Glomerular visceral epithelial cell (primary cell): Measurements from ENCODE around the gene NFATC2.
A peak's percentile ranks its signal among the peaks of the same experiment; 100 is the strongest.

Source experiments
- DNase-seq: peaks from one replicate; pipeline ENCODE4 v3.0.0-alpha.2; 2016; ENCODE audit errors: extremely low spot score

NFATC2 gene

DNA sequence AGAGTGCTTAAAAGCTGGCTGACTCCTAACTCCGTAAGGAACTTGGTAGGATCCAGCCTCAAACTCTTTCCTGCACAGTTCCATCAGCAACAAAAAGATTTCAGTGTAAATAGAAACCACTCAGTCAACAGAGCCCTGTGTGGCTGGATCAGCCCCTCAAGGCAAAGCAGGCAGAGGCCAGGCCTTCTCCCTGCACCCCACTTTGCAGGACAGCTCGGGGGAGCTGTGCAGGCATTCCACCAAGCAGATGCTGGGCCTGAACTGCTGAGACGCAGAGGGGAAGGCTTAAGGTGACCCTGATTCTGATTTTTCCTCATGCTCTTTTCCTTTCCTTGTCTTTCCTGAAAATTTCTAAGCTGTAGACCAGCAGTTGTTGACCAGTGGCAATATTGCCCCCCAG lies 91.5 kb downstream of the NFATC2 start:
- DNase-seq: no peak

DNA sequence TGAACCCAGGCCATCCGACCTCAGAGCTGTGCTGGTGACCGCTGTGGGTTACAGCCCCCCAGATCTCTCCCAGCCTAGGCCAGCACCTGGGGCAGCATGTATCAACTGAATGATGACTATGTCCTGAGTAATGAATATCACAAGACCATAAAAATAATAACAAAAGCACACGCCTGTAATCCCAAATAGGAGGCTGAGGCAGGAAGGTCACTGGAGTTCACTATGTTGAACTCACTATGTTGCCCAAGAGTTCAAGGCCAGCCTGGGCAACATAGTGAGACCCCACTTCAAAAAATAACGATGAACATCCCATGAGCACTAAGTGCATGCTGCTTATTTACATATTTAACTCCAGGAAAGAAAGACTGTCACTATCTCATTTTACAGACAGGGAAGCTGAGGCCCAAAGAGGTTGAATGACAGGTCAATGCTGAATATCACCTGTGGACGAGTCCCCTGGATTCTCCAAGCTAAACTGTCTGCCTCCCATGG lies 92.3 kb downstream of the NFATC2 start:
- DNase-seq: no peak

DNA sequence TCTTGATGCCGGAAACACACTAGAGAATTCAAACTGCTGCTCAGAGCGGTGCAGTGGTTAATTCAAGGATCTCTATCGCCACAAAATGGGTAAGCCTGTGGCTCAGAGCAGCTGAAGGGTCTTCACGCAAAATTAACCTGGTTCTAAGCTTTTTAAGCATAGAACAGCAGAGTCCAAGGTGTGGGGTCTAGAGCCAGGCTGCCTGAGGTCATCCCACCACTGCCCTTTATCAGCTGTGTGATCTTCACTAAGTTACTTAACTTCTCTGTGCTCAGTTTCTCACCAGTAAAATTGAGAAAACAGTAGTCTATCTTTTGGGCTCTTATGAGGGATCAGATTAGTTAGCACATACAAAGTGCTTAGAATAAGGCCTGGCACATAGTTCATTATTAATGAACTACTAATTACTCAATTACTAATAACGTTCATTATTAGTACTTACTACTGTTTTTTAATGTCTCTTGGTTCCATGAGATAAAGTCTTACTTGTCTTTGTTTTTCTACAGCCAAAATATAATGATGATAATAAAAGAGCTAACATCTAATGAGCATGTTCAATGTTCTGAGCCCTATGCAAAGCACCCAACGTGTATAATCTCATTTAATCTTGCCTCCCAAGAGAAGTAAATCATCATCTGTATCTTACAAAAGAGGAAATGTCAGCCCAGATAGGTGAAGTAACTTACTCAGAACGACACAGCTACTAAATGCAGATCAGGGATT lies 92.9 kb downstream of the NFATC2 start:
- DNase-seq: no peak

DNA sequence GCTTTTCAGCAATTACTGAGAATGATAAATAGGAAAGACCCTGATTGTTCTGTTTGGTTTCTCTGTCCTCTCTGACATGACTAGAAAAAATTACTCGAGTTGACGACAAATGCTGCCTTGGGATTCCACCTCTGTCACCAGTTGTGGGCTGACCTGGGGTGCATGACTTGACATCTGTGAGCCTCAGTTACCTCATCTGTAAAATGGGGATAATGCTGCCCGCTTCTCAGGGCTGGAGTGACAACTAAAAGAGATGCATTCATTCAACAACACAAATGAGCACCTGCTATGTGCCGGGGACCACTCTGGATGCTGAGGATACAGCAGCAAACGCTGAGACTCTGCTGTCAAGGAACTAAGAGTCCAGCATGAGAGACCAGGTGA lies 94.8 kb downstream of the NFATC2 start:
- DNase-seq: no peak

DNA sequence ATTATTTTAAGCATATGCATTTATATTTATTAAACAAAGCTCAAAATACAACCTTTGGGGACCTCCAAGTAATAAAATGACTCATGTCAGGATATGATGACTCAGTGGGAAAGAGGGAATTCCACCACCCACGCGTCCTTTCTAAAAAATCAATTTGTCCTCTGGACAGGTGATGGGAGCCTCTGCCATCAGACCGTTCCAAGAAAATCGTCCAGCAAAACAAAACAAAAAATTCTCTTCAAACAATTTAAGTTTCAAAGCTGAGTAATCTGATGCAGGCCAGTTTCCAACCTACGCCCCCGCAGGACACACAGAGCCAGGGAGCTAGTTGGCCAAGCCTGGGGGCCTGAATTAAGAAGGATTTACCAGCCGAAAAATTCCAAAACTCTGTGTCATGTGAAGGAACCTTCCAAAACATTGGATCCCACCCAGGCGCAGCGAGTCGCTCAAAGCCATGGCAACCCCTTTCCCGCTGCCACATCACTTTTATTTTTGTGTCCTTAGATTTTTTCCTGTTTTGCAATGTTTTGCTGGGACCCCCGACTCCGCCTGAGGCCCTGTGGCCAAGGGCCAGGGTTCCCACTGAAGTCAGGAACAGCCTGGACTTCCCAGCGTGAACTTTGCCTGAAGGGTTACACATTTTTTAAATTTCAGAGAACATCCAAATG lies 95.3 kb downstream of the NFATC2 start:
- peak; percentile 93 for DNase-seq

DNA sequence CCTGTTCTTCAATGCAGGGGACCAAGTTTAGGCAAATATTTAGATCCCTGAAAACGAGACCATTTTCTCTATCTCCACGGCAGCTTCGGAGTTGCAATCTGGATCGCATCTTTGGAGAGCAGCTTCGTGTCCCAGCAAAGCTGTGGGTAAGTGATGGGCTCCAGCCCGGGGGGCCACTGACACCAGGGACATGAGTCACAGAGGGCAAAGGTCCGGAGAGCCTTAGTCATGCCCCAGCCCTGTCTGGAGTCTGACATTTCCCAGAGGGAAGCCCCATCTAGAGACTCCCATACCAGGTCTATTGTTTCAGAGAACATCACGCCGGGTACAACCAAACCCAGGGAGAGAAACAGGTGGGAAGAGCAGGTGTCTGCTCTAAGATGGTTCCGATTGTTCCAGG lies 95.9 kb downstream of the NFATC2 start:
- DNase-seq: peak; percentile 93

DNA sequence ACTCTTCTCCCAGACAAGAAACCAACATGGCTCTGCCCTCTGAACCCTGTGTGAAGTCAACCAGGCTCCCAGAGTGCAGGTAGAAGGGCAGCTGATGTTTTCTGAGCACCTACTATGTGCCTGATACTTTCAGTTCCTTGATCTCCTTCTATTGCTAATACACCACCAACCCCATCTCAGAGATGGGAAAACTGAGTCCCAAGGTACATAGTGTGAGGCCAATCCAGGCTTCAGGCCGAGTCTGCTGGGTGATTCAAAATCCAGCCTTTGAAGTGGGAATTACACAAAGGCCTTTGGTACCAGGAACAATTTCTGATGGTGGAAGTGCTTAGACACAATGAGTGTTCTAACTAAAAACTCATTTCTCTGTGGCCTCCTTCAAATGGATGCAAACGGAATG lies 96.3 kb downstream of the NFATC2 start:
- no peak for DNase-seq

DNA sequence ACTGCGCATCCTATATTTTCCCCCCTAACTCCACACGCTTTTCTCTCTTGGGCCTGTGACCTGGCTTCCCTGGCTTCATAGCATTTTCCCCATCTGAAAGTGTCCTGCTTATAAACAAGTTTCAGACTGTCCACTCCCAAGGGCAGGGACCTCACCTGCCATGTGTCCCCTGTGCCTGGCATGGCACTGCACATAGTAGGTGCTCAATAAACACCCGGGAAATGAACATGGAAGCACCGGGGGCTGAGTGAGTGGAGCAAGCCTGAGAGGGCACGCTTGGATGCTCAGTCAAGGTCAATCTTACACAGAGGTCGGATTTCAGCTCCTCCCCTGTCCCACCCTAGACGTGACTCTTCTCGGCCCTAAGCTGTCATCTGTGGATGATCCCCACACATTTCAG lies 96.9 kb downstream of the NFATC2 start:
- DNase-seq: no peak

DNA sequence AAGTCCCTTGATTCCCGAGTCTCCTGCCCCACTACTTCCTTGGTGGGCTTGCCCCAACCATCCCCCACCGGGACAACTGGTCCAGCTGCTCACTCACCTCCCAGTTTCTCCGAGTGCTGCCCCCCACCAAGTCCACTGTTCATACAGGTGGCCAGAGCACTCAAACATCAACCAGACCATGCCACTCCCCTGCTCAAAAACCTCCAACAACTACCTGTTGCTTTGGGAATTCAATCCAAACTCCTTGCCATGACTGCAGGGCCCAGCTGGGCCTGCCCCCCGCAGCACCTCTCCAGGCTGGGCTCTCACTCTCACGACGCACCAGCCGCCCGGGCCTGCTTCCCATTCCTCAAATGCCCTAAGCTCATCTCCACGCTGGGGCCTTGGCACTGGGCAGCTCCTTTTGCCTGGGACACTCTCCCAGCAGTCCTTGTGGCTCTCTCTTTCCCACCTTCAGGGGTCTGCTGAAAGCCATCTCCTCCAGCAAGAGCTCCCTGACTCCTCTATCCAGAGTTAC lies 97.5 kb downstream of the NFATC2 start:
- no peak for DNase-seq

DNA sequence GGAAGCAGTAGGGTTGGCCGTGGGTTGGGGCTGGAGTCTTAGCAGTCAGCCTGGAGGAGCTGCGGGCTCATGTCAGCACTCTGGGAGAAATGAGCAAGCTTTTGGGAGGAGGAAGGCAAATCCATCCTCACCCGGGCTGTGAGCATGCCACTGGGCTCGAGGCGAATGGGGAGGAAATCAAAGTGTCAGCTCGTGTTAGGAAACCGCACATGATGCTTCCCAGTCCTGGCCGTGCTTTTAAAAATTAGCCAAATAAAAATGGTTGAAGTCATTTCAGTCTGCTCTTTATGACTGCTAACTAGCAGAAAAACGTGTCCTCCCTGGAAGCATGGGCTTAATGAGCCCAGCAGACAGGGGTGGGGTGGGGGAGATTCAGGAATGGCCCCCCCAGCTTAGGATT lies 98.1 kb downstream of the NFATC2 start:
- no peak for DNase-seq

DNA sequence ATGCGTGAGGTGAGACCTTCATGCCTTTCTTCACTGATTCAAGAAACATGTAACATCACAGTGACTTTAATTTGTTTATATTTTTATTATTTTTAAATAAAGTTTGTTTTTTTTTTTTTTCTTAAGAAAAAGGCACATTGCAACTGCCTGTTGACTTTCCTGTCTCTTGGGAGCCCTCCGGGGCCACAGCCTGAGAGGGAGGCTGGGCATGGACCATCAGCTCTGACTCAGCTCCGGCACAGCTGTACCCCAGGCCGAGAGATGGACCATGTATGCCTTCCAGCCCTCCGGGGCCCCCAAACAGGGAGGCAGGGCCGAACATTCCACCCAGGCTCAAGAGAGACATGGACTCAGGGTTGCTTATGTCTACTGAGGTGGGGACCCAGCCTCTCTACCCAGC lies 99.9 kb downstream of the NFATC2 start:
- DNase-seq: no peak

DNA sequence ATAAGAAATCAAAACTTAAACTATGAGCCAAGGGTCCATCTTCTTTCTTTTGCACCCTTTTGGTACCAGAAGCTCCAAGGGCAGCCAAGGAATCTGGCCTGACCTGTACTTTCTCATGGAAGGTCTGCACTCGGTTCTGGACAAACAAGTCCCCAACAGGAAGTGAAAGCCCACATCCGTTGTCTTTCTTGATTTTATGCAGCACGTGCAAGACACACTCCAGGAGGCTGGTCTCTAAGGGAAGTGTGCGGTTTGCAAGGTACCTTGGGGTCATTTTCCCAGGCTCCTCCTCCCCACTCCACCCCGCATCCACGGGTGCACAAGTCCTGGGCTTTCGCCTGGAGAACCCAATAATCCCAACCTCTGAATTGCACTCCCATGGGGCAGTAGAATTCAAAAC lies 101.9 kb downstream of the NFATC2 start:
- DNase-seq: no peak

DNA sequence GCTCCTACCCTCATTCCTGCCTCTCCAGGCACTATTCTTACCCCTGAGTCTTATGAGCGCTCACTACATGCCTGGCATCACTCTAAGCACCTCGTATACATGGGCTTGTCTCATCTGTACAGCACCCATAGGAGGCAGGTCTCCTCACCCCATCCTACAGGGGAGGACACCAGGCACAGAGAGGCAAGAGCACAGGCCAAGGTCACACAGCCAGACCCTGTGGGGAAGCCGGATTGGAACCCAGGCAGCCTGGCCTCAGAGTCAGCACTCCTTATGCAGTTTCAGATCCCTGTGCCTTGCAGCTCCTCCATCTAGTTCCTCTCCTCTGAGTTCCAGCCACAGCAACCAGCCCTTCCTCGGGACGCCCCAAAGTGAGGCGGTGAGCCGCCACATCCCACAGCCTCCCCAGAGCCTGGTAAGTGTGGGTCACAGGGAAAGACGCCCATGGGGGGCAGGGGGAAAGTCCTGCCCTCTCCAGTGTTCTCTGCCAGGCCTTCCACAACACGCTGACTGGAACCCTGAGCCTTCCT lies 103.3 kb downstream of the NFATC2 start:
- no peak for DNase-seq

DNA sequence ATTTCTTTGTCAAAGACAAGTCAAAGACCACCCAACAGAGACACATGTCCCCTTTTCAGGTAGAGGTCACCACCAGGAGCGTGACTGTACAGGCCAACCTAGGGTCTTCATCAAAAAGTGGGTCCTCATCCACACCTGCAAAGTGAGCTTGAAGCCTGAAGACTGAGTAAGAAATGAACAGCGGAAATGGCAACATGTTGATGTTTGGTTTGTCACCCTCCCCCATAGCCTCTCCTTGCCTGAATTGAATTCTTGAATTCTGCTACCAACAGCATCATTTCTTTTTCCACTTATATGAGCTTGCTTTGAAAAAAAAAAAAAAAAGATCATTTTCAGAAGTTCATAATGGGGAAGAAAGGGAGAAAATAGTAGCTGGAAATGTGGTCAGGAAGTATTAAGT lies 104.4 kb downstream of the NFATC2 start:
- DNase-seq: no peak

DNA sequence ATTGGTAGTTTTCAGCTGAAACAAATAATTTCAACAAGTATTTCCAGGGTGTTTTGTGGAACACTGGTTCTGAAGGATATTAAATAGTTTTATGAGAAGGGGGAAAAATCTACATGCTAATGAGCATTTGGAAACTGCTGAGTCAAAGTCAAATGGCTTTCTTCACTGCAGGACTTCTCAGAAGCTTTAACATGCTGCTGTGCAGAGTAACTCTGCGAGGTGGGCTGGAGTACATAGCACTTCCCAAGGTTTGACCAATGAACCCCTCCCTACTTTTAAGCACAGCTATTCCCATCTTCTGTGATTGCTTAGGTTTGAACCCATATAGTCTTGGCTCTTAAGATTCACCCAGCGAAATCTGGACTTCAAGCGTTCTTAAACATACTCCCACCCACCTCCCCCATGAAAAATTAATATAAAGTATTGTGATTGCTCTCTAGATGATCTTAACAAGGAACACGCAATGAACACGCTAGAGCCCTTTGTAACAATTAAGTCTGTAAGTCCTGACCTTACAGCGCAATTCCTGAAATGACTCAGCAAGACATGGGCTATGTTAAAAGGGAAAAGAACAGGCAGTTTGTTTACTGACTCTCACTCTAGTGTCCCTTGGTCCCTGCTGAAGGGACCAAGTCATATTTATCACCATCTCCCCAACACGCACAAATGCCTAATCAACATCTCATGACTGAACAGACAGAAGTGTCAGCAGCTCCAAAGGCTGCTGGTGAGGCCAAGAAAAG lies 105.2 kb downstream of the NFATC2 start:
- DNase-seq: no peak

DNA sequence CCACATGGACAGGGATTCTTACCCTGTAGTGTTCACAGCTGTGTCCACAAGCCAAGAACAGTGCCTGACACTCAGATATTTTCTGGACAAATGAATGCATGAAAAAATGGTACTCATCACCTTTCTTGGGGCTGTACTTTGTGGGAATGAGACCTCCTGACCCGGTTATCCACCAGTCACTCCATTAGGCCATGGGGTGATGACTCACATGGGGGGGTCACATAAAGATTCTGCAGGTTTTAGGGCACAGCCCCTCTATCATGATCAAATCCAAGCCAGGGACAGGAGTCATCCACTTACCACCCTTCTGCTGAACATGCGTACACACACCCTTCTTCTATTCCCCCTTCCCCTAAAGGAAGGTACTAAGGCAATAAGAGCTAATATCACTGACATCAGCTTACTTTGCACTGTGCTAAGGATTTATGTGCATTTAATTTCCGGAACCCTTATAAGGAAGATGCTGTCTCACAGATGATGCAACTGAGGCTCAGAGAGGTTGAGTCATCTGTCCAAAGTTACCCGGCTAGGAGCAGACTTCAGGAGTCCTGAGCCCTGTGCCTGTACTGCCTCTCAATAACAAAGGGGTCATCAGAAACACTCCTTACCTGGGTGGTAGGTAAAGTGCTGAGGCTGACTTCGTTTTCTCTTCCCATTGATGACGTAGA lies 107.8 kb downstream of the NFATC2 start:
- DNase-seq: peak; percentile 32

DNA sequence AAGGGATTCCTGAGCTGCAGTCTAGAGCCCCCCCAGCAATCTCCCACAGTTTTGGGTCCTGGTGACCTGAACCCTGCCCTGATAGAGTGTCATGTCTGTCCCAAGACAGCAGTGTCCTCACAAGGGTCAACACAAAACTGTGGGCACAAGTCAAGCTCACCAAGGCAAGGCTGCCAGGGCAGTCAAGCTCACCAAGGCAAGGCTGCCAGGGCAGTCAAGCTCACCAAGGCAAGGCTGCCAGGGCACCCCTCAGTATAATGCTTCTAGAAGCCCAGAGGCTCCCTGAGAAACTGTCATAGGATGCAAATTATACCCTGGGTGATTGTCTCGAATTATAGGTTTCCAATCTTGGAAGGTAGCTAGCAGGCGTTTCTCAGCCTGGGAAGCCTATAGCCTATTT lies 108.5 kb downstream of the NFATC2 start:
- no peak for DNase-seq

DNA sequence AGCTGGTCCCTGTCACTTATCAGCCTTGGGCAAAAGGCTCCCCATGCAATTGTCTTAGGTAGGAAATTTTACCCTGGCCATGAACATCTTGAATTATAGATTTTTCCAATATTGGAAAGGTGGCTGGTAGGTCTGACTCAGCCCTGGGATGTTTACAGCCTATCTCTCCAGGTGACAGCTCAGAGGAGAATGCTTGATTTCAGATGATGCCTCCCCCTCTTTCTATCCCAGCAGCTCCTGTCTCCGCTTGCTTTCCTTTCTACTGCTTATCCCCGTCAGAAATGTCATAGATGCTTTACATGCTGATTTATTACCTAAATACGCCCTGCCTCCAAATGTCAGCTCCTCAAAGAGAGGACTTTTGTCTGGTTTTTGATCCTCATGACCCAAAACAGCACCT lies 109.6 kb downstream of the NFATC2 start:
- DNase-seq: no peak

DNA sequence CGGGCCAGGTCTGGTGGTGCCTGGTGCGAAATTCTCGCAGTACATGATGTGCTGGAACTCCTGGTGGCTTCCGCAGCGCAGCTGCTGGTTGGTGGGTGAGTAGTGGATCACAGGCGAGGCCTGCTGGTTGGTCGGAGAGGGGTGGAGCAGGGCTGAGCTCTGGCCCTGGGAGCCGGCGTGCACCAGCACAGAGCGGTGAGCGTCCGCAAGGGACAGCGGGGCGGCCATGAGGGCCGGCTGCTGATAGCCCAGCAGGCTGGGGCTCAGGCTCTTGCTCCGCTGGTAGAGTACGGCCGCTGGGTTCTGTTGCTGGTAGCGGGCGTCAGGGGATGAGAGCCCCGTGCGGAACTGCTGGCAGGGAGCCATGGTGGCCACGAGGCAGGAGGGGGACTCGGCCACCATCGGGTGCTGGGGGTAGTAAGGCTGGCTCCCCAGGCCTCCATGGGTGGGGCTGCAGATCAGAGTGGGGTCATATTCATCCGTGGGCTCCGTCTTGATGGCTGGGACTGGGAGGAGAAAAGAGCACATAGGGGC lies 110.2 kb downstream of the NFATC2 start:
- DNase-seq: no peak

DNA sequence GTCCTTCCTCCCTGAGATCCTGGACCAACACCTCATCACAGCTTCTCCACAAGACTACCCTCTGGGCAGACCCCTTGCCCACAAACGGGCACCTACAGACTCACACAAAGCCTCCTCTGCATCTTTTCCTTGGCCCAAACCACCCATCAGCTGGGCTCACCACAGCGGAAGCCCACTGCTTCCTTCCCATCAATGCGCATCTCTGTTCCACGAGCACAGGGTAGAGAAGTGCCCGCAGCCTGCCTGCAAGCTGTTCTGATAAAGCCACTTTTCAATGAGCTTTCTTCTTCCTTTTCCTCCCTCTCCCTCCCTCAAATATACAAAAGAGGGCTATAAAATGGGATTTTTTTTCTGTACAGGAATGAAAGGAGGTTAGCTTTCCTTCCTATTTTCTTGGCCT lies 111.2 kb downstream of the NFATC2 start:
- no peak for DNase-seq

DNA sequence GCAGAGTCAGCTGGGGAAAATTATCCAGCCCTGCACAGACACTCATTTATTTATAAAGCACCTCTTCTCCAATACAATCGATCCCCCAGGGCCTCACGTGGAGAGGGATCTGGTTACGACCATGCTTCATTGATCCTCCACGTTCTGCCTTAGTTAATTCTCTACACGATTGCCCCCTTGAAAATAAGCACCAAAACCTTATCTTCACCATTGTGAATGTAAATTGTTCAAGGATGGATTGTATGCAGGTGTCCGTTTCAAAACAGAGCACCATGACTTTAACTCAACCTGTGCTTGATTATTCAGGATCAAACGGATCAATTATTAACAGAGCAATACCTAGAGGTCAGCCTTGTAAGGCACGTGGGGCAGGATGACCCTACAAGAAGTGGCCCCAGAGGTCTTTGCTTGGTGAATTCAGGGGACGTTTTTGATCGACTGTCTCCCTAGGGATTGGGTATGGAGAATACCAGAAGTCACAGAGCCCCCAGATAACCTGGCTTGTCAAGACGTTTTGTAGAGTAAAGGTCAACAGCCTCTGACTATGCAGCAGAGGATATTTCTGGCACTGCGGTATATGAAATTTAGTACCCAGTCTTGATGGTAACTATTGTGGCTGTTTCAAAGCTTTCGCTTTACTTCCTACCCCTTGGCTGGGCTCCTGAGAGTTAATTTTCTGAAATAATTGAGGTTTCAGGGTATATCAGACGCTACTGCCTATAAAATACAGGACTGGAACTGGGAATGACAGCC lies 112.1 kb downstream of the NFATC2 start:
- no peak for DNase-seq
